K562 (cell line): ENCODE data around the gene KRT77. TPM values are rescaled to one million over a fixed set of nuclear protein-coding genes. Genes with fewer than 3 reads are reported as not detected.

Experiments used
- CBX8 ChIP-seq: fragments of 200-600 bp; sonication (generic); IDR thresholded peaks from 2 replicates; pipeline ENCODE4 v1.6.1; 2012; ENCODE audit warnings: borderline replicate concordance, mixed run types, low read depth, mild to moderate bottlenecking, moderate library complexity, mixed read lengths, low read length, control low read depth, inconsistent platforms; ENCODE audit not compliant: poor library complexity, severe bottlenecking; ENCODE audit errors: extremely low read depth
- CEBPG ChIP-seq, 3 experiments: fragments of 200-800 bp in 1 of 3; sonication (Bioruptor generic) in 1 of 3; sonication (generic) in 1 of 3; formaldehyde crosslinking in 1 of 3; IDR thresholded peaks in 2 of 3; conservative IDR thresholded peaks in 1 of 3; 2 replicates each; pipeline versions ENCODE4 v1.6.1 to v1.8.0; 2016 to 2022; ENCODE audit warnings: missing compliant biosample characterization in 2 of 3, missing genetic modification characterization in 2 of 3, mild to moderate bottlenecking in 1 of 3, missing genetic modification reagents in 1 of 3
- ERF ChIP-seq: fragments of 450-650 bp; formaldehyde crosslinking; IDR thresholded peaks from 2 replicates; pipeline ENCODE4 v1.4.0; 2020; ENCODE audit warnings: mild to moderate bottlenecking, mixed read lengths
- GTF2A2 ChIP-seq: IDR thresholded peaks from 2 replicates; pipeline ENCODE4 v1.6.1; 2016; ENCODE audit warnings: mild to moderate bottlenecking, missing genetic modification characterization, missing compliant biosample characterization
- GTF2E2 ChIP-seq: fragments of 200-800 bp; sonication (Bioruptor generic); IDR thresholded peaks from 2 replicates; pipeline ENCODE4 v1.6.1; 2016; ENCODE audit warnings: missing genetic modification characterization, missing compliant biosample characterization
- HCFC1 ChIP-seq: IDR thresholded peaks from 2 replicates; pipeline ENCODE4 v1.6.1; 2012; ENCODE audit warnings: low read depth, low read length, improper control_type of control experiment
- HNRNPH1 ChIP-seq: fragments of 200-400 bp; formaldehyde crosslinking; optimal IDR thresholded peaks from 2 replicates; pipeline ENCODE3; 2017; ENCODE audit warnings: low read depth, mild to moderate bottlenecking, low read length, moderate library complexity
- KAT2B ChIP-seq: IDR thresholded peaks from one replicate; pipeline ENCODE4 v1.6.1; 2012; ENCODE audit warnings: low read depth, mild to moderate bottlenecking, control low read depth, inconsistent platforms, low read length, moderate library complexity
- LARP7 ChIP-seq: fragments of 450-650 bp; IDR thresholded peaks from 2 replicates; pipeline ENCODE4 v1.6.1; 2016
- MYNN ChIP-seq, 2 experiments: sonication (generic); formaldehyde crosslinking in 1 of 2; IDR thresholded peaks; 2 replicates each; pipeline versions ENCODE4 v1.5.0 to v1.6.1; 2016 to 2020; ENCODE audit warnings: antibody characterized with exemption in 1 of 2, missing genetic modification reagents in 1 of 2
- NFXL1 ChIP-seq: fragments of 450-650 bp; formaldehyde crosslinking; IDR thresholded peaks from 2 replicates; pipeline ENCODE4 v1.4.0; 2021; ENCODE audit warnings: mild to moderate bottlenecking
- NR4A1 ChIP-seq, 2 experiments: fragments of 250-450 bp in 1 of 2; fragments of 450-650 bp in 1 of 2; sonication (Bioruptor Pico) in 1 of 2; IDR thresholded peaks; 2 replicates each; pipeline versions ENCODE4 v1.4.0 to v1.6.1; 2016 to 2020; ENCODE audit warnings: mild to moderate bottlenecking in 2 of 2, missing compliant biosample characterization in 1 of 2, missing genetic modification characterization in 1 of 2, moderate library complexity in 1 of 2
- PCBP1 ChIP-seq: fragments of 200-400 bp; formaldehyde crosslinking; IDR thresholded peaks from 2 replicates; pipeline ENCODE4 v1.6.1; 2018; ENCODE audit warnings: mild to moderate bottlenecking, low read depth, low read length; ENCODE audit not compliant: poor library complexity, severe bottlenecking
- PPARD ChIP-seq: fragments of 250-450 bp; sonication (Bioruptor Pico); IDR thresholded peaks from 2 replicates; pipeline ENCODE4 v1.8.0; 2022; ENCODE audit warnings: inconsistent platforms, mild to moderate bottlenecking, moderate library complexity
- TAF9B ChIP-seq: fragments of 450-650 bp; IDR thresholded peaks from 2 replicates; pipeline ENCODE4 v1.6.1; 2018; ENCODE audit warnings: mild to moderate bottlenecking; ENCODE audit not compliant: partially characterized antibody
- XRCC3 ChIP-seq: fragments of 450-650 bp; IDR thresholded peaks from 2 replicates; pipeline ENCODE4 v1.6.1; 2017; ENCODE audit warnings: mild to moderate bottlenecking, moderate library complexity
- ZNF23 ChIP-seq: fragments of 250-450 bp; sonication (Bioruptor Pico); IDR thresholded peaks from 2 replicates; pipeline ENCODE4 v1.4.0; 2020; ENCODE audit warnings: mild to moderate bottlenecking
- ZNF561 ChIP-seq: fragments of 450-650 bp; formaldehyde crosslinking; conservative IDR thresholded peaks from 2 replicates; pipeline ENCODE4 v1.4.0; 2020; ENCODE audit warnings: mild to moderate bottlenecking, moderate library complexity
- ZNF76 ChIP-seq: fragments of 250-450 bp; sonication (Bioruptor Pico); IDR thresholded peaks from 2 replicates; pipeline ENCODE4 v1.4.0; 2020; ENCODE audit warnings: mild to moderate bottlenecking, moderate library complexity, borderline replicate concordance
- polyA plus RNA-seq, 8 experiments: library from polyadenylated mRNA; depleted of rRNA in 4 of 8; stranded (reverse) in 5 of 8; unstranded in 3 of 8; fragments of >200 nt; fragmentation: Nextera tagmentation in 2 of 8; fragmentation: Illumina TruSeq in 1 of 8; extraction: Ambion mirVana in 2 of 8; extraction: Trizol in 1 of 8; gene quantifications; 2 replicates each; pipeline versions ENCODE4 v1.2.1 to v1.2.3, GENCODE V29; 2011 to 2014; ENCODE audit warnings: inconsistent platforms in 1 of 8, missing spikeins in 1 of 8
- total RNA-seq, 7 experiments: library from RNA; depleted of rRNA in 6 of 7; stranded (reverse); fragments of >200 nt in 6 of 7; fragmentation: Illumina TruSeq in 2 of 7; extraction: Trizol in 2 of 7; gene quantifications; 2 replicates each; pipeline versions ENCODE4 v1.2.1 to v1.2.3, GENCODE V29; 2011 to 2021; ENCODE audit warnings: low replicate concordance in 1 of 7
- TF ChIP-seq, protein P1 (sequence below): sonication (generic); formaldehyde crosslinking; IDR thresholded peaks from 2 replicates; pipeline ENCODE4 v1.8.0; 2022; ENCODE audit warnings: mild to moderate bottlenecking, missing genetic modification reagents
- TF ChIP-seq, protein P2 (sequence below): fragments of 250-450 bp; sonication (Bioruptor Pico); IDR thresholded peaks from 2 replicates; pipeline ENCODE4 v1.8.0; 2021; ENCODE audit warnings: mild to moderate bottlenecking, moderate library complexity
- TF ChIP-seq, protein P3 (sequence below): IDR thresholded peaks from 2 replicates; pipeline ENCODE4 v1.6.1; 2011; ENCODE audit not compliant: insufficient read length; ENCODE audit errors: extremely low read depth
- TF ChIP-seq, protein P4 (sequence below): sonication (generic); formaldehyde crosslinking; IDR thresholded peaks from 2 replicates; pipeline ENCODE4 v1.8.0; 2023; ENCODE audit warnings: mild to moderate bottlenecking, missing genetic modification reagents

Gene KRT77
- total and polyA plus RNA-seq, 9 of the 15 experiments (the other 6 are each of a cell fraction or from before 2014, with no cell fraction given): not detected

DNA sequence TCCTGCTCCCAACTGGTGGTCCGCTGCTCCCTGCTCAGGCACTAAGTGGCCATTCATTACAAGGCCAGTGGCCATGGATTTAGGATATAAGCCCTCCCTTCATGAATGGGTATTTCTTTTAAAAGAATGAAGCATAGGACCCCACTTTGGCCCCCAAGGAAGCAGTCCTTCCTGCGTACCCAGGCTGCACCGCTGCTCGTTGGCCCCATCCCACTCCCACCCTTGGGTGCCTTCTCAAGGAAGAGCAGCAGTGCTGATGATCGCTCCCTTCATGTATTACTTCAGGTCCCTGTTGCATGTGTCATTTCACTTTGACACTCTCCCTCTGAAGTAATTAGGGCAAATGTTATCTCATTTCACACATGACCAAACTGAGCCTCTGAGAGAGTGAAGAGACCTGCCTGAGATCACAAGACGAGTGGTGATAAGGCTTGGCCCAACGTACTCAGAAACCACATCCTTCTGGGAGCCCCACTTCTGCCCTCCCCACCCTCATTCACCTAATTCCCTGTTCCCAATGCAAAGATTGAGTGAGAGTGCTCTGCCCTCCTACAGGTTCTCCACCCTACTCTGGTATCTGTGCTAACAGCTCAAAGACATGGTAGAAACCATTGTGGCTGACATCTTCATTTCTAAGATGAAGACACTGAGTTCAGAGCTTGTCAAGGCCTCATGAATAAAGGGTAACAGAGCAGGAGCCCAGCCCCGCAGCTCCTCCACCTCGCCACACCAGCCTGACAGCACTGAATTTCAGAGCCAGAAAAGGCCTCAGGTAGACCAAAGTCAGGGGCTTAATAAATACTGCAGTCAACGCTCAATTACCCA, 41.0 kb downstream of the KRT77 start (continued):
- TF ChIP-seq, protein P1, sequence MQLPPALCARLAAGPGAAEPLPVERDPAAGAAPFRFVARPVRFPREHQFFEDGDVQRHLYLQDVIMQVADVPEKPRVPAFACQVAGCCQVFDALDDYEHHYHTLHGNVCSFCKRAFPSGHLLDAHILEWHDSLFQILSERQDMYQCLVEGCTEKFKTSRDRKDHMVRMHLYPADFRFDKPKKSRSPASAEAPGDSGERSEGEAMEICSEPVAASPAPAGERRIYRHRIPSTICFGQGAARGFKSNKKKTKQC (CRISPR knock-in tag): no peak; the same call in 1 of the 2 replicates
- TF ChIP-seq XRCC3 (no peak), KAT2B (no peak), LARP7 (no peak), CBX8 (no peak), GTF2E2 (peak; percentile 37; the same call in 1 of the 2 replicates), HNRNPH1 (no peak), ZNF76 (CRISPR knock-in tag) (peak; percentile 64; the same call in 1 of the 2 replicates), NR4A1 (CRISPR knock-in tag; IDR thresholded peaks at IDR 0.05) (peak; percentile 18; the same call in 1 of the 2 replicates), NR4A1 (tag; IDR thresholded peaks at IDR 0.05) (peak; percentile 58; the same call in 1 of the 2 replicates), TAF9B (no peak), MYNN (IDR thresholded peaks at IDR 0.05) (peak; percentile 84), MYNN (CRISPR knock-in tag; IDR thresholded peaks at IDR 0.05) (no peak), ERF (no peak), ZNF561 (CRISPR knock-in tag) (no peak), CEBPG (CRISPR knock-in tag; IDR thresholded peaks at IDR 0.05) (peak; percentile 22; the same call in 1 of the 2 replicates), CEBPG (tag; conservative IDR thresholded peaks at IDR 0.05 in 1 of 2, IDR thresholded peaks at IDR 0.05 in 1 of 2) (peak; percentile 40 to 82; a peak in 3 of 4 replicates), PPARD (no peak), ZNF23 (no peak), NFXL1 (CRISPR knock-in tag) (no peak; the same call in 1 of the 2 replicates), GTF2A2 (no peak), PCBP1 (no peak), HCFC1 (no peak)
- TF ChIP-seq, protein P2, sequence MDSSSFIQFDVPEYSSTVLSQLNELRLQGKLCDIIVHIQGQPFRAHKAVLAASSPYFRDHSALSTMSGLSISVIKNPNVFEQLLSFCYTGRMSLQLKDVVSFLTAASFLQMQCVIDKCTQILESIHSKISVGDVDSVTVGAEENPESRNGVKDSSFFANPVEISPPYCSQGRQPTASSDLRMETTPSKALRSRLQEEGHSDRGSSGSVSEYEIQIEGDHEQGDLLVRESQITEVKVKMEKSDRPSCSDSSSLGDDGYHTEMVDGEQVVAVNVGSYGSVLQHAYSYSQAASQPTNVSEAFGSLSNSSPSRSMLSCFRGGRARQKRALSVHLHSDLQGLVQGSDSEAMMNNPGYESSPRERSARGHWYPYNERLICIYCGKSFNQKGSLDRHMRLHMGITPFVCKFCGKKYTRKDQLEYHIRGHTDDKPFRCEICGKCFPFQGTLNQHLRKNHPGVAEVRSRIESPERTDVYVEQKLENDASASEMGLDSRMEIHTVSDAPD (CRISPR knock-in tag): no peak
- TF ChIP-seq, protein P3, sequence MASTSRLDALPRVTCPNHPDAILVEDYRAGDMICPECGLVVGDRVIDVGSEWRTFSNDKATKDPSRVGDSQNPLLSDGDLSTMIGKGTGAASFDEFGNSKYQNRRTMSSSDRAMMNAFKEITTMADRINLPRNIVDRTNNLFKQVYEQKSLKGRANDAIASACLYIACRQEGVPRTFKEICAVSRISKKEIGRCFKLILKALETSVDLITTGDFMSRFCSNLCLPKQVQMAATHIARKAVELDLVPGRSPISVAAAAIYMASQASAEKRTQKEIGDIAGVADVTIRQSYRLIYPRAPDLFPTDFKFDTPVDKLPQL: no peak
- TF ChIP-seq, protein P4, sequence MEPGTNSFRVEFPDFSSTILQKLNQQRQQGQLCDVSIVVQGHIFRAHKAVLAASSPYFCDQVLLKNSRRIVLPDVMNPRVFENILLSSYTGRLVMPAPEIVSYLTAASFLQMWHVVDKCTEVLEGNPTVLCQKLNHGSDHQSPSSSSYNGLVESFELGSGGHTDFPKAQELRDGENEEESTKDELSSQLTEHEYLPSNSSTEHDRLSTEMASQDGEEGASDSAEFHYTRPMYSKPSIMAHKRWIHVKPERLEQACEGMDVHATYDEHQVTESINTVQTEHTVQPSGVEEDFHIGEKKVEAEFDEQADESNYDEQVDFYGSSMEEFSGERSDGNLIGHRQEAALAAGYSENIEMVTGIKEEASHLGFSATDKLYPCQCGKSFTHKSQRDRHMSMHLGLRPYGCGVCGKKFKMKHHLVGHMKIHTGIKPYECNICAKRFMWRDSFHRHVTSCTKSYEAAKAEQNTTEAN (CRISPR knock-in tag): no peak
